ENCODE data around the gene GSC2. TPM values are rescaled to one million over a fixed set of nuclear protein-coding genes. Genes with fewer than 3 reads are reported as not detected.

GSC2 gene
- total RNA-seq, 2 donors from 2014 or later: not detected

Other genes with a start within 250 kb of the GSC2 start
- gene DGCR6, start 244.0 kb downstream of the GSC2 start, total RNA-seq: 1 to 10 TPM; 2.6 to 4.9 TPM
- gene PRODH, start 214.0 kb downstream of the GSC2 start, total RNA-seq: 10 to 100 TPM in 1 of 2 donors, 1 to 10 TPM in 1; 7.5 to 16.0 TPM
- 100 to 1,000 TPM in 1 of 2 donors, 10 to 100 TPM in 1; 42.1 to 105 TPM for gene DGCR2, start 27.9 kb downstream of the GSC2 start, total RNA-seq
- not detected for gene TSSK2, start 19.0 kb downstream of the GSC2 start, total RNA-seq
- 10 to 100 TPM; 19.0 to 30.7 TPM for gene ESS2, start 5.6 kb downstream of the GSC2 start, total RNA-seq
- gene SLC25A1, start 28.4 kb upstream of the GSC2 start, total RNA-seq: 10 to 100 TPM; 26.2 to 65.1 TPM
- gene CLTCL1, start 141.4 kb upstream of the GSC2 start, total RNA-seq: 1 to 10 TPM; 5.3 to 6.1 TPM

Measured in thoracic aorta (tissue), 2 donors.